GM03348 (cell line): ENCODE results near the gene HDGFL2.
A peak's percentile ranks its signal among the peaks of the same experiment; 100 is the strongest.

ENCODE experiments used
- DNase-seq: peaks from one replicate; pipeline ENCODE4 v3.0.0; 2012; ENCODE audit warnings: low spot score

The HDGFL2 gene

DNA sequence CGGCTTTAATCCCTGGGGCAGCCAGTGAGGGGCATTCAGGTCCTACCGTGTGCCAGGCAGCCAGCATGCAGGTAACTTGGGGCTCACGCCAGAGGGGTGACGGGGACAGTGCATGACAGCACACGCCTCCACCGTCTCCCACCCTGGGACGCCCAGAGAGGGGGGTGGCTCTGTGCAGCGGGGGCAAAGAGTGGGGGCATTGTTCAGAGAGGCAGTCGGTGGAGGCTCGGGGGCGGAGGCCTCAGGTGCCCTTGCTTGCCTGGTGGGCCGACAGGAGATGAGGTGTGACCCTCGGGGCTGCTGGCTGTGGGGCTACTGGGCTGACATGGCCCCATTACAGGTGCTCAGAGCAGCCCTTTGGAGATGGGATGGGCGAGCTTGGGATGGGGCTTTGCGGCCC is 27.8 kb downstream of the HDGFL2 start:
- no peak for DNase-seq

DNA sequence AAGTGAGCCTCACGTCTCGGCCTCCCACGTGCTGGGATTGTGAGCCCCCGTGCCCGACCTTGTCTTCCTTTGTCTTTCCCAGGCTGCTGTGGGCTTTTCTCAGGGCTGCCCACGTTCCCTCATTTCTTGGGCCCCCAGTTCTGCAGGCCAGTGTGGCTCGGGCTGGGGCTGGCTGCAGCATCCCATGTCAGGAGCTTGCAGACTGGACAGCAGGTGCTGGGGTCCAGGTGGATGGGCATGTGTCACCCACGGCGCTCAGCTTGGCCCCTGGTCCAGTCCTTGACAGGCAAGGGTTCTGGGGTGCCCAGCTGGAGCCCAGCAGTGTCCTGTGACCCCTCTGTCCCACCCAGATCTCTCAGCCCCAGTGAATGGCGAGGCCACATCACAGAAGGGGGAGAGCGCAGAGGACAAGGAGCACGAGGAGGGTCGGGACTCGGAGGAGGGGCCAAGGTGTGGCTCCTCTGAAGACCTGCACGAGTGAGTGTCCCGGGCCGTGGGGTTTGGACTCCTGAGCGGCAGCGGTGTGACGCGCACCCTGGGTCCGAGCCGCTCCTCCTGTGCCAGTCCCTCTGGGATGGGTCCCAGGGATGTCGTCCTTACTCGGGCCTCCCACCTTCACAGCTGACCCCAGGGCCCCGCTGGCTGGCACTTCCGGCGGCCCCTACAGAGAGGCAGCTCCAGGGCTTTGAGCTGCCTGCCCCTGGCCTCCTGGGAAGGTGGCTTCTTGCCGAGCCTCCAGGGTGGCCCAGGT is 28.9 kb downstream of the HDGFL2 start:
- no peak for DNase-seq

DNA sequence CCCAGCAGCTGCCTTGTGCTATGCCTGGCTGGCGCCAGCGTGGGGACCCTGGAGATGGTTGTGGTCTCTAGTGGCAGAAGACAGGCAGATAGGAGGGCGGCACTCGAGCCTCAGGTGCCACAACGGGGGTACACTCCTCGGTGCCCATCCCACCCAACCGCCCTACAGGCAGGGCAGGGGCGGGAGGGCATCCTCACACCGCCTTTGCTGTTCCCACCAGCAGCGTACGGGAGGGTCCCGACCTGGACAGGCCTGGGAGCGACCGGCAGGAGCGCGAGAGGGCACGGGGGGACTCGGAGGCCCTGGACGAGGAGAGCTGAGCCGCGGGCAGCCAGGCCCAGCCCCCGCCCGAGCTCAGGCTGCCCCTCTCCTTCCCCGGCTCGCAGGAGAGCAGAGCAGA is 29.6 kb downstream of the HDGFL2 start:
- no peak for DNase-seq

DNA sequence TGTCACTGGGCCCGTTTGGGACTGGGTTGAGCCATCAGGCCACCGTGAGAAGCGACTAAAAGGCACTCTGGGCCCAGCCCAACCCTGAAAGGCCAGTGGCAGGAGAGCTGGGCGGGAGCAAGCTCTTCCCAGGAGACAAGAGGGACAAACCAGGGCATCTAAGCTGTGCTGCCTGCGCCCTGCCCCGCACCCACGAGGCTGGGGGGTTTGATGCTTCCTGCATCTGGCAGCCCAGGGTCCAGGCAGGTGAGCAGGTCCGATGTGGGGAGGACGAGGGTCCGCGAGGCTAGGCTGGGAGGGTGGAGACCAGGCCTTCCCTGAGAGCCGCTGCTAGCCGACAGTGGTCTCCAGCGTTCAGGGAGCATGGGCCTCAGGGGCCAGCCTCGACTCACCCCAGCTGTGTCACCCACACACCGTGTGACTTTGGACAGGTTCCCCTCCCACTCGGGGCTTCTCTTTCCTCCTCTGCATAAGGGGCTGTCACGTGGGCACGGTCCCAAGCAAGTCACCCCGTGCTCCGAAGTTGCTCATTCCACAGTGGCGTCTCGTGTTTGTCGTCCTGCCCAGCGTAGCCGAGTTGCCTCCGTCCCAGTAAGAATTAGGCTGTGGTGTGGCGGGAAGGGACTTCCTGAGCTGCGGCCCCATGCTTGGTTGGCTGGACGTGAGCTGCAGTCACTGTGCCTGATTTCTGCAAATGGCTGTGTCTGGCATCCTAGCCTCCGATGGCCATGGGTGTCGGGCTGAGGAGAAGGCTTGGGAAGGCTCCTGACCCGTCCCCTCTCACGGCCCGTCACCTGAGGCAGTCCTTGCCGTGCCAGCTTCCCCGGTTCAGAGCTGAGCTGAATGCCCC is 30.4 kb downstream of the HDGFL2 start:
- no peak for DNase-seq

DNA sequence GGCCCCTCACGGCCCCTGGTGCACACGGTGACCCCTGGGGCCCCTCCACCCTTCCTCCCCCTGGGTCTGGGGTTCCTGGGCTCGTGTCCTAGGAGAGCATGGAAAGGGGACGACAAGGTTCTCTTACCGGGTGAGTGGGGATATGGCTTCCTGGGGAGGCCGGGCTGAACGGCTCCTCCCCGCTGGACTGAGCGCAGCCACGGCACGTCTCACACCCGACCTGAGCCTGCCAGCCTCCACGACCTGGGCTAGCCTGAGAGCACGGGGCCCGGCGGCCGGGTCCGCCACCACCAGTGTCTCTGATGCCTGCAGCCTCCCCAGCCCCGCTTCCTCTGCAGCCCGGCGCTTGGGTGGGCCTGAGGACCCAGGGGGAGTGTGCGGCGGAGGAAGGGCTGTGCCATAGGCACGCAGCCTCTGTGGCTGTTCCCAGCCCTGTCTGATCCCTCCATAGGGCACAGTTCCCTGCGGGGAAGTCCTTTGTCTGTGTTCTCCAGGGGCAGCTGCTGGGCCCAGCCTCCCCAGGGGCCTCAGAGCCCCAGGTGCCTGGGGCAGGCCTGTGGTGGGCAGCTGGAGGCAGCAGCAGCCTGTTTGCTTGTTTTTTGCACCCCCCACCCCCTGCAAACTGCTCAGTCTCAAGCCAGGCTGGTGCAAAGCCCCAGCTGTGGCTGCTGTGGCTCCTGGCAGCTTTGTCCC is 31.2 kb downstream of the HDGFL2 start:
- DNase-seq: no peak

DNA sequence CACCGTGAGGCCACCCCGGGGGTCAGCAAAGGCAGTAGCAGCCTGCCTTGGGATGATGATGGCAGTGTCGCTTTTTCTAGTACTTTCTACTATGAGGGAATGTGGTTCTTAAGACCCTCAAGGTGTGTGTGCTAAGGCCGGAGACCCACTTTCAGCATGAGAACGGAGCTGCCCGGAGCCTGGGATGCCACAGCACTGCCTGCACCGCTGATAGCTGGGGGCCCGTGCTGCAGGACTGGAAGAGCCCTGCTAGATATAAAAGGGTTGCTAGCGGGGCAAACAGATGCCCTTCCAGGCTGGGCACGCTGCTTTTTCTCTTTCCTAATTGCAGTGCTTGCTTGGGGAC is 31.7 kb downstream of the HDGFL2 start:
- no peak for DNase-seq

DNA sequence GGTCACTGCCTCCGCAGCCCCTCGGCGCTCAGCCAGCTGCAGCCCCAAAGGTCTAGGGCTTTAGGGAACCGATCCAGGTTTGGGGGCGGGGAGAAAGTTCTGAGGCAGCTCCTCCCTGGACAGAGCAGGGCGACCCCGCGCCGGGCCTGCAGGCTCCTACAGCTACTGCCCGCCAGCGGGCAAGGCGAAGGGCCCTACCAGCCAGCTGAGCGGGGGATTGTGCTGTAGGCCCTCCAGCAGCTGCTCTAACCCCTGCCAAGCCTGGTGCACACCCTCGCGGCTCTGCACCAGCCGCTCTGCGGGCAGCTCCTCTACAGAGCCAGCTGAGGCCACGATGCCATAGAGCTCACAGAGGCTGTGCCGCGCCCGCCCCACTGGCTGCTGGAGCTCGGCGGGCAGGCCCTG is 32.2 kb downstream of the HDGFL2 start:
- no peak for DNase-seq

DNA sequence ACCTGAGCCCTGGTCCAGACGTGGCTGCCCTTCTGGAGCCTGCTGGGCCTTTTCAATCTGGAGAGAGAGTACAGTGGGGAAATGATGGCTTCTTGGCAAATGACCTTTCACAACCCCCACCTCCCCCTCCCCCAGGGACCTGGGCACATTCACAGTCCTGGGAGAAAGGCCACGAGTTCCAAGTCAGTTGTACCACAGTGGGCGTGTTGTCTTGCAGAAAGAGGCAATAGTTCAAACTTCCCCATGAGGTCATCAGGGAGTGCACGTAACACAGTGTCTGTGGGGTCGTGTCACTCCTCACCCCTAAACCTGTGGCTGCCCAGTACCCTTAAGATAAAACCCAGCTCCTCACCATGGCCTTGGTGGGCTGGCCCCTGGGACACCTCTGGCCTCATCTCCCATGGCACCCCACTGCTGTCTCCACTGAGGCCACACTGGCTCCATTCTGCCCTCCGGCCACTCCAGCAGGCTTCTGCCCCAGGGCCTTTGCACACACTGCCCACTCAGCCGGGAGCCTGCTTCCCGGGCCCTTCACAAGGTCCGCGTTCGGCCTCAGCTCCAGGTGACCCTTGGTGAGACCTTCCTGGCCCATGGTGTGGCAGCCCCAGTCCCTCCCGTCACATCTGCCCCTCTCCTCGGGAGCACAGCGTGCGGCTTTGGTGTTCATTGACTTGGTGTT is 32.9 kb downstream of the HDGFL2 start:
- no peak for DNase-seq

DNA sequence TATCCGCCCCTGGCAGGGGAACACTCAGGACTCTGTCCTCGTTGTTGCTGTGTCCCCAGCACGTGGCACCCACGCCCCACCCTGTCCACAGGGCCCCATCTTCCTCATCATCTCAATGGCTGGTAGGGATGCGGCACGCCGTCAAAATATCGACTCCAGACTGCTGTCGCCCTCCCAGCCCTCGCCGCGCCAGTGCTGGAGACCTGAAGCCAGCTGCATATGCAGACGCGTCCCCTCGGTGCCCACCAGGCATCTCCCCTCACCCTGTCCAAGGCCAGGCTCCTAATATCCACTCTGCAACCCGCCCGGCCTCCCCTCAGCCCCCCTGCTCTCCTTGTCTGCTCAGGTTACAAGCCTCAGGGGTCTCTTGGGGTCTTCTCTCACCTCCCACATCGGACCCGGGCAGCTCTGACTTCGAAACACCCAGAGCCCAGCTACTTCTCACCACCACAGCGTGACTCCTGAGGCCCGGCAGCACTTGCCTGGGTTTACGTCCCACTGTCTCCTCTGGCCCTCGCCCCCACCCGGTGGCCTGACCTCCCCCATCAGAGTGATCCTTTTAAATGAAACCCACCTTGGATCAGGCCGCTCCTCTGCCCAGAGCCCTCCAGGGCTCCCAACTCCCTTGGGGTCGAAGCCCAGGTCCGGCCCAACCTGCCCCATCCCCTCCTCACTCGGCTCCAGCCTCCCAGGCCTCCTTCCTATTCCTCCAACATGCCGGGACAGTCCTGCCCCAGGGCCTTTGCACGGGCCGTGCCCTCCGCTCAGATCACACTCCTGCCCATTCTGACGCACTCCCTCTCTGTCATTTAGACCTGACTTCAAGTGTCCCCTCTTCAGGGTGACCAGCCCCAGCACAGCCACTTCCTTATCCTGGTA is 33.7 kb downstream of the HDGFL2 start:
- no peak for DNase-seq

DNA sequence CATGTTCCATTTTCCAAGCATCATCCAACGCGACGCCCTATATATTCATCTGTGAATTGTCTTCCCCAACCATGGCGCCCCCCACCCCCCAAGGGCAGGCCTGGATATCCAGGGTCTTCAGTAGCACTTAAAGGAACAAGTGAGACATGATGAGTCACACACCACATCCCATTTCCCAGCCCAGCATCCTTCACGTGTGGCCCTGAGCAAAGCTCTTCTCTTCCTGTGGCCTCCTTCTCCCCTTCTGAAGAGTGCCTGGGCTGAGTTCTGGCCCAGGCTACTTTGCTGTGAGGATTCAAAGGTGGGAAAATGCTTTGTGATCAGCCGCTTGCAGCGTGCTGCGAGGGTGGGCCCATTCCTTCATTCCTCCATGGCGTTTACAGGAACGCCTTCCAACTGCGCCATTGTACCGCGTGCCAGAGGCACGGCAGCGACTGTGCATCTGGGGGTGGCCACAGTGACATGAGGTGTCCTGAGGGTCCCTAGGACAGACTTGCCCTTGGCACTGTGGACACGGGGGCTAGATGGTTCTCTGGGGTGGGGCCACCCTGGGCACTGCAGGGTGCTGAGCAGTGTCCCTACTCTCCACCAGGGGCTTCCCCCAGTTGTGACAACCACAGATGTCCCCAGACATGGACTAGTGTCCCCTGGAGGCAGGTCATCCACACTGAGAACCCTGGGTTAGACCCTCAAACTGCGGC is 34.5 kb downstream of the HDGFL2 start:
- DNase-seq: peak; percentile 58

DNA sequence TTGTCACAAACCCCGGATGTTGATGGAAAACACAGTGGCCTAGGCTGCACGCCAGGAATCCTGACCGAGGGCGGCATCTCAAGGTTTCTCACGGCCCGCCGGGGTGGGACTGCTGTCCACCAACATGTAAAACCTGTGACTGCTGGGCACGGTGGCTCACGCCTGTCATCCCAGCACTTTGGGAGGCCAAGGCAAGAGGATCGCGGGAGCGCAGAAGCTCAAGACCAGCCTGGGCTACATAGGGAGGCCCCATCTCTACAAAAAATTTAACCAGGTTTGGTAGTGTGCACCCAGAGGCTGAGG is 35.0 kb downstream of the HDGFL2 start:
- DNase-seq: no peak

DNA sequence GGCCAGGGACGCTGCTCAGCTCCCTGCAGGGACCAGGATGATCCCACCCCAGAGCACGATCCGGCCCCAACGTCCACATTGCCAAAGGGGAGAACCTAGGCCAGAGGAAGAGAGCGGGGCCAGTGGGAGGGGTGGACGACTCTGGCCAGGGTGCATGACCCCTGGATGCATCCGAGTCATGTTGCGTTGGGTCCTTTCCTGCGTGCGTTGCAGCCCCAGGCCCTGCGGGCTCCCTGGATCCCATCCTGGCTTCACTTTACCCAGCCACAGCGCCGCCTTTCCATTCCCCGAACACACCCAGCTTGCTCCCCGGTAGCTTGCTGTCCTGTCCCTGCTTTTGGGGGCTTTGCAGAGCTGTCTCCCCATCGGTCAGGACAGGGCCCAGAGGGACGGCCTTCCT is 35.7 kb downstream of the HDGFL2 start:
- DNase-seq: no peak

DNA sequence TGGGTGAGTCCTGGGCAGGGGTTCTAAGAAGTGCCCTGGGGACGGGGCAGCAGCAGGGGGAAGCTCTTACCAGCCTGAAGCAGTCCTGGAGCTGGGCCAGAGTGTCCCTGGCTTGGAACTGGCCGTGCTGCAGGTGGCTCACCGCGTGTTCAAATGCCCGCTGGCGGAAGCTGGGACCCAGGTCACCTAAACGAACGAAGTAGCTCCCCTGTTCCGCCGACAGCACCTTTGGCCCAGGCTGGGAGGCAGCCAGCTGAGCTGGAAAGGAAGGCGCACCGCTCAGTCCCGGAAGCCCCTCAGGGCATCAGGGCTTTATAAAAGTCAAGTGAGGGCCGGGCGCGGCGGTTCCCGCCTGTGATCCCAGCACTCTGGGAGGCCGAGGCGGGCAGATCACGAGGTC is 36.6 kb downstream of the HDGFL2 start:
- no peak for DNase-seq

DNA sequence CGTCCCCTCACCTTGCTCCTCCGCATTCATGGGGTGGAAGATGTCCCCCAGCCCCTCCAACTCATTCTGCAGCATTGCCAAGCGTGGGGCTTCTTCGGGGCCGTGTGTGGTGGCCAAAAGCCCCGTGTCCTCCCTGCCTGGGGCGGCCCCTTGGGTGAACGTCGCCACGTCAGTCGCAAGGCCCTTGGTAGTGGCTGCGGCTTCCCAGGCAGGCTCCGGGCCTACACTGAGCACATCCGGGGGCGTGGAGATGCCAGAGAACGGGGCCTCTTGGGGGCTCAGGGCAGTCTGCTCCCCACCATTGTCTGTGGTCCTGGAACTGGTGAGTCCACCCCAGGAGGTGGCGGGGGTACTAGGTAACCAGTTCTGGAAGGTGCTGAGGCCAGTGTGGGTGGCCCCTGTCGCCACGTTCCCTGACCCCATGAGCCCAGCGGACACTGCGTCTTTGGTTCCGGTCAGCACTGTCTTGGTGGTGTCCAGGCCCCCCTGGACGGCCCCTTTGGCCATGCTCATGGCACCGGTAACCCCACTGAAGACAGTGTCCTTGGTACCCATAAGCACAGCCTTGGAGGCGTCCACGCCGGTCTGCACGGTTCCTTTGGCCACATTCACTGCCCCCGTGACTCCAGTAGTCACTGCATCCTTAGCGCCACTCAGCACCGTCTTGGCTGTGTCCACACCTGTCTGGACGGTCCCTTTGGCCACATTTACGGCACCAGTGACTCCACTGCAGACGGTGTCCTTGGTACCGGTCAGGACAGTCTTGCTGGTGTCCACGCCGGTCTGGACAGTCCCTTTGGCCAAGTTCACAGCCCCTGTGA is 38.5 kb downstream of the HDGFL2 start:
- DNase-seq: no peak

DNA sequence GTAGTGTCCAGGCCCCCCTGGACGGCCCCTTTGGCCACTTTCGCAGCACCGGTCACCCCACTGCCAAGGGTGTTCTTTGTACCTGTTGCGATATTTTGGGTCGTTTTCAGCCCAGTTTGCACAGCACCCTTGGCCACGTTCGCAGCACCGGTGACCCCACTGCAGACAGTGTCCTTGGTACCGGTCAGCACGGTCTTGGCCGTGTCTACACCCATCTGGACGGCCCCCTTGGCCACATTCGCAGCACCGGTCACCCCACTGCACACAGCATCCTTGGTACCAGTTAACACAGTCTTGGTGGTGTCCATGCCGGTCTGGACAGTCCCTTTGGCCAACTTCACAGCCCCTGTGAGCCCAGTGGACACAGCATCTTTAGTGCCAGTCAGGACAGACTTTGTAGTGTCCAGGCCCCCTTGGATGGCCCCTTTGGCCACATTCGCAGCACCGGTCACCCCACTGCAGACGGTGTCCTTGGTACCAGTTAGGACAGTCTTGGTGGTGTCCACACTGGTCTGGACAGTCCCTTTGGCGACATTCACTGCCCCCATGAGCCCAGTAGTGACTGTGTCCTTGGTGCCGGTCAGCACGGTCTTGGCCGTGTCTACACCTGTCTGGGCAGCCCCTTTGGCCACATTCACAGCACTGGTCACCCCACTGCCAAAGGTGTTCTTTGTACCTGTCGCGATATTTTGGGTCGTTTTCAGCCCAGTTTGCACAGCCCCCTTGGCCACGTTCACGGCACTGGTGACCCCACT is 39.4 kb downstream of the HDGFL2 start:
- DNase-seq: no peak

DNA sequence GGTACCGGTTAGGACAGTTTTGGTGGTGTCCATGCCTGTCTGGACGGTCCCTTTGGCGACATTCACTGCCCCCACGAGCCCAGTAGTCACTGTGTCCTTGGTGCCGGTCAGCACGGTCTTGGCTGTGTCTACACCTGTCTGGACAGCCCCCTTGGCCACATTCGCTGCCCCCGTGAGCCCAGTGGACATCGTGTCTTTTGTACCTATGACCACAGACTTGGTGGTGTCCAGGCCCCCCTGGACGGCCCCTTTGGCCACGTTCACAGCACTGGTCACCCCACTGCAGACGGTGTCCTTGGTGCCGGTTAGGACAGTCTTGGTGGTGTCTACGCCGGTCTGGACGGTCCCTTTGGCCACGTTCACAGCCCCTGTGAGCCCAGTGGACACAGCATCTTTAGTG is 40.0 kb downstream of the HDGFL2 start:
- no peak for DNase-seq

DNA sequence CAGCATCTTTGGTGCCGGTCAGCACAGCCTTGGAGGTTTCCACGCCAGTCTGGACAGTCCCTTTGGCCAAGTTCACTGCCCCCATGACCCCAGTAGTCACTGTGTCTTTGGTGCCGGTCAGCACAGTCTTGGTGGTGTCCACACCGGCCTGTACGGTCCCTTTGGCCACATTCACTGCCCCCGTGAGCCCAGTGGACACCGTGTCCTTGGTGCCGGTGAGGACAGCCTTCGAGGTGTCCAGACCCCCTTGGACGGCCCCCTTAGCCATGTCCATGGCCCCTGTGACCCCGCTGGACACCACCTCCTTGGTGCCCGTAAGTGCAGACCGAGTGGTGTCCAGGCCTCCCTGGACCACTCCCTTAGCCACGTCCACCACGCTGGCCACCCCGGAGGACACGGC is 41.2 kb downstream of the HDGFL2 start:
- DNase-seq: no peak

DNA sequence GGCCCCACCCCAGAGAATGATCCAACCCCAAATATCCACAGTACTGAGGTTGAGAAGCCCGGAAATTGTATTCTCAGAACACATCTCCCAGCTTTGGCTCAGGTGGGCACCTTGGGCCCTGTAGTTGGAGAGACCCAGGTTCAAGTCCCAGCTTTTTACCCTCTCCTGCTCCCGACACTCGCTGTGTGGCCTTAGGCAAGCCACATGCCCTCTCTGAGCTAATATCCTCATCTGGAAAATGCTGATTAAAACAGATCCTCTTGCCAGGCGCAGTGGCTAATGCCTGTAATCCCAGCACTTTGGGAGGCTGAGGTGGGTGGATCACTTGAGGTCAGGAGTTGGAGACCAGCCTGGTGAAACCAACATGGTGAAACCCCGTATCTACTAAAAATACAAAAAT is 43.6 kb downstream of the HDGFL2 start:
- no peak for DNase-seq

DNA sequence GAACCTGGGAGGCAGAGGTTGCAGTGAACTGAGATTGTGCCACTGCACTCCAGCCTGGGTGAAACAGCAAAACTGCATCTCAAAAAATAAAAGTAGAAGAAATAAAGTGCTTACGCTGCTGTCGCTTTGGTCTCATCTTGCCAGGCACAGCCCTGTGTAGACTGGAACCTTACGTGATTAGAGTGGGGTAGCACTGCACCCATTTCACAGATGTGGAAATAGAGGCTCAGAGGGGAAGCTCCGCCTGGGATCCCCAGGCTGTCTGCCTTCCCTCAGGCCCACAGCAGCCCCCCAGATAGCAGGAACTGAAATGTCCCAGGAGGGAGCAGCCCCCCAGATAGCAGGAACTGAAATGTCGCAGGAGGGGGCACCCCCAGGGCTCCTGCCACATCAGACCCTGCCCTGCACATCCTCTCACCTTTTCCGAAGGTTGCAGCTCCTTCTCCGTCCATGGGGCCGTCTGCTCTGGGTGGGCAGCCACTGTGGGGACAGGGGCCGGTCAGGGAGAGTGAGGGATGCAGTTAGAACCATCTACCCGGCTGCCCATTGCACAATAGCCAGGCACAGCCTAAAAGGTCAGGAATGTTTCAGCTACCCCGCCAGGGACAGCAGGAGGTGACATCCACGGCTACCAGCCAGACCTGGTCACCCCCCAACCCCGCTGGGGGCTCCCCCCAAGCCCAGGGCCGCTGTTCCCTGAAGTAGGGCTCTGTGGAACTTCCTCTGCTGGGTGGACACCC is 44.3 kb downstream of the HDGFL2 start:
- DNase-seq: no peak
